Common myeloid progenitor, CD34-positive (primary cell): ENCODE results near the gene LIX1.

Experiments used
- CTCF ChIA-PET: fragments of 350-600 bp; sonication (Branson Sonifier 250); formaldehyde crosslinking; loops from one replicate; lab custom pipeline; 2021; ENCODE audit warnings: antibody characterized with exemption; lab: Charles Lee
- POLR2A ChIA-PET: fragments of 350-600 bp; sonication (Branson Sonifier 250); formaldehyde crosslinking; loops from one replicate; lab custom pipeline; 2021; ENCODE audit warnings: antibody characterized with exemption; lab: Charles Lee
- DNase-seq, 3 donors: peaks; one replicate each; pipeline versions ENCODE4 v3.0.0 to v3.0.0-alpha.2; 2013
- H3K27ac ChIP-seq, 2 experiments: 1 replicate in 1 of 2; 2 replicates in 1 of 2; pipeline ENCODE4 v1.7.0; 2013; ENCODE audit warnings: inconsistent platforms in 2 of 2, low read length in 2 of 2, mild to moderate bottlenecking in 2 of 2, low read depth in 1 of 2, moderate library complexity in 1 of 2; ENCODE audit not compliant: severe bottlenecking in 2 of 2, insufficient read depth in 1 of 2, poor library complexity in 1 of 2
- H3K27me3 ChIP-seq, 5 experiments: replicated peaks in 2 of 5; 1 replicate in 3 of 5; 2 replicates in 2 of 5; pipeline versions ENCODE4 v1.6.1 to v1.7.0; 2013; ENCODE audit warnings: low read length in 4 of 5, mild to moderate bottlenecking in 2 of 5, moderate library complexity in 2 of 5, inconsistent platforms in 1 of 5; ENCODE audit not compliant: insufficient read depth in 5 of 5, control insufficient read depth in 4 of 5
- H3K36me3 ChIP-seq, 4 experiments: 1 replicate in 2 of 4; 2 replicates in 2 of 4; pipeline versions ENCODE4 v1.6.1 to v1.7.0; 2013; ENCODE audit warnings: low read length in 3 of 4, control low read depth in 1 of 4, mild to moderate bottlenecking in 1 of 4; ENCODE audit not compliant: control insufficient read depth in 4 of 4, insufficient read depth in 4 of 4
- H3K4me1 ChIP-seq, 4 experiments: 1 replicate in 3 of 4; 2 replicates in 1 of 4; pipeline versions ENCODE4 v1.6.1 to v1.7.1; 2013; ENCODE audit warnings: low read length in 3 of 4, mild to moderate bottlenecking in 3 of 4, control low read depth in 1 of 4, inconsistent platforms in 1 of 4, moderate library complexity in 1 of 4; ENCODE audit not compliant: control insufficient read depth in 4 of 4, insufficient read depth in 4 of 4; ENCODE audit errors: control extremely low read depth in 1 of 4
- H3K4me3 ChIP-seq, 7 experiments: 1 replicate in 4 of 7; 2 replicates in 3 of 7; pipeline versions ENCODE4 v1.5.1 to v1.7.0; 2013; ENCODE audit warnings: mild to moderate bottlenecking in 7 of 7, low read length in 6 of 7, moderate library complexity in 6 of 7, inconsistent platforms in 2 of 7, low read depth in 2 of 7, control low read depth in 1 of 7; ENCODE audit not compliant: insufficient read depth in 4 of 7, control insufficient read depth in 1 of 7; ENCODE audit errors: extremely low read depth in 1 of 7
- H3K9me3 ChIP-seq, 5 experiments: 1 replicate in 4 of 5; 2 replicates in 1 of 5; pipeline versions ENCODE4 v1.6.1 to v1.7.1; 2013; ENCODE audit warnings: low read length in 4 of 5, mild to moderate bottlenecking in 2 of 5, inconsistent platforms in 1 of 5, low read depth in 1 of 5, moderate library complexity in 1 of 5; ENCODE audit not compliant: control insufficient read depth in 4 of 5, insufficient read depth in 2 of 5; ENCODE audit errors: control extremely low read depth in 1 of 5
- WGBS: methylation state at CpG from one replicate; pipeline ENCODE4 v1.1.5; 2013; ENCODE audit not compliant: insufficient coverage; 5-methylcytosine and 5-hydroxymethylcytosine counted together

The LIX1 gene

DNA sequence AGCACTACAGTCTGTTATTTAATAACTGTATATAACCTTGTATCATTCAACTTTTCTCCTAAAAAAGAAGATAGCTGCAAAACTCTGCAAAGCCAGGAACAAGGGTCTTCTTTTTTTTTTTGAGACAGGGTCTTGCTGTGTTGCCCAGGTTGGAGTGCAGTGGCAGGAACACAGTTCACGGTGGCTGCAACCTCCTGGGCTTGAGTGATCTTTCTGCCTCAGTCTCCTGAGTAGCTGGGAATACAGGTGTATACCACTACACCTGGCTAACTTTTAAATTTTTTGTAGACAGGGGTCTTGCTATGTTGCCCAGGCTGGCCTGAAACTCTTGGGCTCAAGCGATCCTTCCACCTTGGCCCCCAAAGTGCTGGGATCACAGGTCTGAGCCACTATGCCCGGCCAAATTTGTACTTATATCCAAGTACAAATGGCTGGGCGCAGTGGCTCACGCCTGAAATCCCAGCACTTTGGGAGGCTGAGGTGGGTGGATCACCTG lies 21.4 kb upstream of the LIX1 start:
- H3K27ac ChIP-seq: no peak overlapping the region
- 100% methylated on average over 4 of the region's 5 CpGs for WGBS
- peaks cover 18 to 66% (median 46%) of the 10 kb centered on the region in 4 experiments for H3K36me3 ChIP-seq
- H3K4me3 ChIP-seq: no peak overlapping the region
- no peak for DNase-seq
- H3K9me3 ChIP-seq: peaks cover 0 to under 1% (median 0%) of the 10 kb centered on the region in 5 experiments
- H3K27me3 ChIP-seq: no peaks in the 10 kb centered on the region
- POLR2A ChIA-PET: interaction anchor here (0.6 kb wide), 1 partner anchor 409 kb away, joined by 4 read pairs; no protein-coding TSS in a partner anchor
- CTCF ChIA-PET: interaction anchor here (0.8 to 4.9 kb wide), 8 partner anchors 10 to 819 kb away, joined by 3 to 51 read pairs (median 4); partner anchors contain the start of genes ERAP1 and ERAP2
- H3K4me1 ChIP-seq: no peaks in the 10 kb centered on the region

DNA sequence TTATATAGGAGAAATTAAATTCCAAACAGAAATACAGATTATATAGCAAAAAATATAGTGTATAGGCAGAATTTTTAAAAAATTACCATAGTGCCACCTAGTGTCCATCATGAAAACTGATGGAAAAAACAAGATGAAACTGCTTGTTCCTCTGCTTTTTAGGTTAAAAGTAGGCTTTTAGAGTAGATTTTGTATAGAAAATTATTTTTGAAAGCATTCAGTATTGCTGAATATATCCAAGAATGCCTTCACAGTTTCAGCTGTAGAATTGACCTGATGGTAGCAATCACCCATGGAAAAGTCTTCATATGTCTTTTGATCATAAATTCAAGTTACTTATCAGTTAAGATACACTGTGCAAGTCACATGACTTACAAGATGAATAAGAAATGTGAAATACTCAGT lies 21.0 kb upstream of the LIX1 start:
- H3K9me3 ChIP-seq: peaks cover 0 to 5% (median under 1%) of the 10 kb centered on the region in 5 experiments
- peak; percentile 33 to 61 (median 53) for DNase-seq
- POLR2A ChIA-PET: interaction anchor here (0.6 kb wide), 1 partner anchor 408 kb away, joined by 4 read pairs; no protein-coding TSS in a partner anchor
- no peaks in the 10 kb centered on the region for H3K27me3 ChIP-seq
- H3K27ac ChIP-seq: no peak overlapping the region
- CTCF ChIA-PET: interaction anchor here (0.6 to 4.9 kb wide), 10 partner anchors 10 to 1443 kb away, joined by 3 to 51 read pairs (median 4); partner anchors contain the start of genes ERAP1 and ERAP2
- no peaks in the 10 kb centered on the region for H3K4me1 ChIP-seq
- no peak overlapping the region for H3K4me3 ChIP-seq
- peaks cover 18 to 62% (median 44%) of the 10 kb centered on the region in 4 experiments for H3K36me3 ChIP-seq

DNA sequence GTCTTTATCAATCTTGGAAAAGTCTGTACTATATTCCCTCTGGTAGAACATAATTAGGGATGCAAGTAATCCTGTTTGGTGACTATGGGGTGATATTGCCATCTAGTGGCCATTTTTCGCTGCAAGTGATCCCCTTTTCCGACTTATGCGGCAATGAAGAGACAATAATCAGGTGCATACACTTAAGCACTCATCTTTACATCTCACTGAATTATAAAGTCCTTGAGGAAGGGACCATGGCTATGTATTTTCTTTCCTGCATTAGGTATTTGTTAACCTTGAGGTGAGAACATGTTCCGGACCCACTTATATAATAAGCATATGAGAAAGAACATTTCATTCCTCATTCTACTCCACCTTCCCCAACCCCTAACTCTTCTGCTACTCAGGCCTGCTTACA lies 19.6 kb upstream of the LIX1 start:
- Histone ChIP-seq H3K4me3 (no peak overlapping the region), H3K4me1 (no peaks in the 10 kb centered on the region), H3K36me3 (peaks cover 14 to 50% (median 37%) of the 10 kb centered on the region in 4 experiments), H3K27me3 (no peaks in the 10 kb centered on the region), H3K27ac (no peak overlapping the region), H3K9me3 (peaks cover 0 to 14% (median 10%) of the 10 kb centered on the region in 5 experiments)
- CTCF ChIA-PET: interaction anchor here (0.8 to 4.9 kb wide), 35 partner anchors 8 to 816 kb away, joined by 3 to 51 read pairs (median 5); partner anchors contain the start of genes ERAP2 and LIX1
- peak; percentile 74 to 81 (median 75) for DNase-seq
- no CpG with 5 or more reads among the region's 4 CpGs for WGBS
- POLR2A ChIA-PET: no interaction called here

DNA sequence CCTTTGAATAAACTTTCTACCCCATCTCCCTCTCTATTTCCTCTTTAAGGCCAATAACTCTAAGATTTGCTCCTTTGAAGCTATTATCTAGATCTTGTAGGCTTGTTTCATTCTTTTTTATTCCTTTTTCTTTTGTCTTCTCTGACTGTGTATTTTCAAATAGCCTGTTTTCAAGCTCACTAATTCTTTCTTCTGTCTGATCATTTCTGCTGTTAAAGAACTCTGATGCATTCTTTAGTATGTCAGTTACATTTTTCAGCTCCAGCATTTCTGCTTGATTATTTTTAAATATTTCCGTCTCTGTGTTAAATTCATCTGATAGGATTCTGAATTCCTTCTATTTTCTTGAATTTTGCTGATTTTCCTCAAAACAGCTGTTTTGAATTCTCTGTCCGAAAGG lies 15.3 kb upstream of the LIX1 start:
- POLR2A ChIA-PET: no interaction called here
- DNase-seq: peak in 1 of 3 donors; percentile 6
- H3K9me3 ChIP-seq: peaks cover 3 to 16% (median 10%) of the 10 kb centered on the region in 5 experiments
- CTCF ChIA-PET: interaction anchor here (1.0 to 1.2 kb wide), 3 partner anchors 161 to 405 kb away, joined by 3 to 4 read pairs (median 4); no protein-coding TSS in a partner anchor
- no peaks in the 10 kb centered on the region for H3K4me1 ChIP-seq
- no CpG with 5 or more reads among the region's 2 CpGs for WGBS
- H3K36me3 ChIP-seq: peaks cover 9 to 25% (median 18%) of the 10 kb centered on the region in 4 experiments
- no peaks in the 10 kb centered on the region for H3K27me3 ChIP-seq
- no peak overlapping the region for H3K27ac ChIP-seq
- H3K4me3 ChIP-seq: no peak overlapping the region

DNA sequence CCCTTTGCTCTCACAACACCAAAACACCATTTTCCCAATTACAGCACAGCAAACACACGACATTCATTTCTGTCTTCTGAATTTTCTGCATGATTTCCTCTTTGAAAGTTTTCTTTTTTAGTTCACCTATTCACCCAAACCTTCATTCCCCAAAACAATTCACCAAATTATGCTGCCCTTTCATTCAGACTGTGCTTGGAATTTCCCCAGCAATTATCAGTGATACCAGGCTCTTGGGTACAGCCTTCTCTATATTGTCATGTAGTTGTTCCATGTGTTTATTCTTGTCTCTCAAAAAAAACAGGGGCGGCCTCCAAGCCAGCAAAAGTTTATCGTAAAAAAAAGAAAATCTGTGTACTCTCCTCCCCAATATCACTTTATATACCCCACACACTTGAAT lies 9.0 kb upstream of the LIX1 start:
- Histone ChIP-seq H3K4me3 (no peak overlapping the region), H3K4me1 (no peaks in the 10 kb centered on the region), H3K27me3 (no peaks in the 10 kb centered on the region), H3K27ac (no peak overlapping the region), H3K9me3 (no peaks in the 10 kb centered on the region), H3K36me3 (no peaks in the 10 kb centered on the region)
- ChIA-PET POLR2A (no interaction called here), CTCF (no interaction called here)
- DNase-seq: no peak
- WGBS: 100% methylated on average over 1 of the region's 3 CpGs

DNA sequence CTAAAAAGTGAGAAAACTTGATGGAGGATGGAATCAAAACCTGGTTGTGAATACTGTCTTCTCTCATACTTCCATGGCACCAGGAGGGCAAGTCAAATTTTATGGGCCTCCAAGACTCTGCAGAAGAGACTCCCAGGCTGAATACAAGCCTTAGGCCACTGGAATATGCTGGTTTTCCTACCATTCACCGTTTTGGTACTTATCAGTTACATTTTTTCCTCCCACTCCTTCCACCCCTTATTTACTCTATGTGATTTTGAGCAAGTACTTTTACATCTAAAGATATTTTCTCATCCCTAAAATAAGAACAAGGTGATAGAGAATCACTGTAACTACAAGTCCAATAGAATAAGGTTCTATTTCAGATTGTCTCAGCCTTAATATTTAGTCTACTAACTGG lies 8.0 kb upstream of the LIX1 start:
- no CpG with 5 or more reads among the region's 1 CpG for WGBS
- Histone ChIP-seq H3K4me3 (no peak overlapping the region), H3K27me3 (no peaks in the 10 kb centered on the region), H3K27ac (no peak overlapping the region), H3K36me3 (no peaks in the 10 kb centered on the region), H3K9me3 (no peaks in the 10 kb centered on the region), H3K4me1 (no peaks in the 10 kb centered on the region)
- ChIA-PET POLR2A (no interaction called here), CTCF (interaction anchor here (0.7 to 2.9 kb wide), 3 partner anchors 11 to 279 kb away, joined by 3 to 13 read pairs (median 3); no protein-coding TSS in a partner anchor)
- DNase-seq: no peak

DNA sequence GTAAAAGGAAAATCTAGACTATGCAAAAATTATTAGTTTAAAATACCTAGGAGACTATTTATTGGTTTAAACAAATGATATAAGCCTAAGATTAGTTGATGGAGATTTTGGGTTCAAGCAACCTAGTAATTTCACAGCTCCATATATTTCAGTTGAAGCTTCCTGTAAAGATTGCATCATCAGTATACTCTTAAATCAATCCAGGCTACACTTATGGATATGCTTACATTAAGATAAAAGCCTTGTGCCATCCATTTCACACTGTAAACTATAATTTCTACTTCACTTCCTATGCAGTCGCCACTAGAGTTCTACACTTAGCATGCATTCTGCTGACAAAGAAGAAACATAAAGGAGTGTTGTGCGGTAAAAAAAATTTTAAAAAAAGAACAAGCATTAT lies 7.3 kb upstream of the LIX1 start:
- Histone ChIP-seq H3K4me1 (no peaks in the 10 kb centered on the region), H3K27me3 (no peaks in the 10 kb centered on the region), H3K9me3 (no peaks in the 10 kb centered on the region), H3K4me3 (no peak overlapping the region), H3K36me3 (no peaks in the 10 kb centered on the region), H3K27ac (no peak overlapping the region)
- DNase-seq: no peak
- POLR2A ChIA-PET: no interaction called here
- CTCF ChIA-PET: interaction anchor here (0.7 to 2.9 kb wide), 4 partner anchors 10 to 278 kb away, joined by 3 to 13 read pairs (median 4); no protein-coding TSS in a partner anchor
- WGBS: no CpG with 5 or more reads among the region's 2 CpGs
